Stimulated activated CD4-positive, alpha-beta T cell treated with anti-CD3 and anti-CD28 coated beads, Interleukin-12 subunit alpha, Interleukin-12 subunit beta, amount 100 ng/mL, for 24 hours (primary cell): ENCODE measurements around the gene CETP.

Experiments
- DNase-seq, 2 experiments: peaks; one replicate each; pipeline ENCODE4 v3.0.0-alpha.2; 2020; ENCODE audit warnings: low read depth in 2 of 2

CETP gene

GRCh38 chr16:56961851-56962281, at the start of gene CETP:
CETP (plus strand) TSS chr16:56961950; CDS start chr16:56961980, 30 bp downstream.
- no peak for DNase-seq

- no peak for DNase-seq
These were observed 48.7 kb upstream of the CETP start for GRCh38 chr16:56912746-56913708.

- DNase-seq: no peak
These were observed 46.9 kb upstream of the CETP start for GRCh38 chr16:56914896-56915295.

GRCh38 chr16:56915336-56916119, 46.2 kb upstream of the CETP start:
- no peak for DNase-seq

- no peak for DNase-seq
These were observed 45.0 kb upstream of the CETP start for GRCh38 chr16:56916571-56917403.

- no peak for DNase-seq
These were observed 43.2 kb upstream of the CETP start for GRCh38 chr16:56918467-56919012.

GRCh38 chr16:56919099-56919800, 42.5 kb upstream of the CETP start:
- DNase-seq: no peak

GRCh38 chr16:56921571-56921970, 40.2 kb upstream of the CETP start:
- DNase-seq: no peak

- no peak for DNase-seq
These were observed 38.2 kb upstream of the CETP start for GRCh38 chr16:56923481-56924091.

- DNase-seq: no peak
These were observed 34.3 kb upstream of the CETP start for GRCh38 chr16:56927471-56927870.

- no peak for DNase-seq
These were observed 32.1 kb upstream of the CETP start for GRCh38 chr16:56929639-56930038.

GRCh38 chr16:56930486-56931270, 31.1 kb upstream of the CETP start:
- DNase-seq: no peak

GRCh38 chr16:56931271-56931891, 30.4 kb upstream of the CETP start:
- no peak for DNase-seq

- DNase-seq: peak; percentile 97 to 99
These were observed 29.6 kb upstream of the CETP start, which contains the start of gene HERPUD1 for GRCh38 chr16:56931892-56932720. HERPUD1 (plus strand) TSS chr16:56932142; CDS start chr16:56932245, 103 bp downstream.

GRCh38 chr16:56932721-56933619, 28.8 kb upstream of the CETP start:
- no peak for DNase-seq

- no peak for DNase-seq
These were observed 27.7 kb upstream of the CETP start for GRCh38 chr16:56933828-56934598.
